Mononuclear cell (primary cell): ENCODE results near the gene HOXA13. TPM values are rescaled to one million over a fixed set of nuclear protein-coding genes. Genes with fewer than 3 reads are reported as not detected.

Experiments
- H3K27me3 ChIP-seq: 2 replicates; pipeline ENCODE4 v1.6.0; 2011; ENCODE audit warnings: low read length, control low read depth; ENCODE audit not compliant: insufficient read depth
- H3K4me1 ChIP-seq: 2 replicates; pipeline ENCODE4 v1.5.1; 2011; ENCODE audit warnings: mild to moderate bottlenecking, low read length, control low read depth; ENCODE audit not compliant: insufficient read depth
- H3K4me3 ChIP-seq: 2 replicates; pipeline ENCODE4 v1.5.1; 2011; ENCODE audit warnings: mild to moderate bottlenecking, low read length, moderate library complexity
- H3K9me3 ChIP-seq: 2 replicates; pipeline ENCODE4 v1.5.1; 2011; ENCODE audit warnings: low read depth, mild to moderate bottlenecking, control low read depth, low read length
- total RNA-seq: library from RNA; depleted of rRNA; stranded (reverse); fragments of >200 nt; gene quantifications from one replicate; pipeline ENCODE4 v1.2.3, GENCODE V29; 2012

The HOXA13 gene
- total RNA-seq, 1 donor = under 0.01 TPM

DNA sequence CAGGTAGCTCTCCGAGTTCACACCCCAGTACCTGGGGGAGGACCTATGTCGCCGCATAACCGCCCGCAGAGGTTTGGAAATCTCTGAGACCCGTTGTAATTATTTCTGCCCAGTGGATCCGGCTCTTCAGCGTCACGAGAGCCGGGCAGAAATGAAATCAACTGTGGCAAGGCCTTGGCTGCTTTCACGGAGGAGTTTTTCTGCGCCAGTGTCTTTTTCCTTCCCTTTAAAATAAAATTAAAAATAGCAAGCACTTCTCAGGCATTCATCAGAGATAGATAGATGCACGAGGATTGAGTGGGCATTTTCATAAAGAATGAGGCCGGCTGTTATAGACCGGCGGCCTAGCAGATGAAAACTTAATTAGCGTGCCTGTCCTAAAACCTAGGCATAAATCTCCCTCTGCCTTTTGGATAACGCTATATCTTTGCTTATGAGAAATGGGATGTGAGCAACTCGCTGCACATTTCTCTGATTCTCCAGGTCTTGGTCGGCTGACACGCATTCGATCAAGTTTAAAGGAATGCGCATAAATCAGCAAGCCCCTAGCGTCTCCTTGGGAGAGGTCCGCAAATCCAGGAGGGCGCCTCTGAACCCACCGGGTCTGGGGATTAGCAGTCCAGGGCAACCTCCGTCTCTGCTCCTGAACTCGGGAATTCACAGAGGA is 6.4 kb downstream of the HOXA13 start:
- no peaks in the 10 kb centered on the region for H3K9me3 ChIP-seq
- no peak overlapping the region for H3K4me3 ChIP-seq
- H3K27me3 ChIP-seq = peaks cover 98% of the 10 kb centered on the region
- H3K4me1 ChIP-seq = peaks cover 36% of the 10 kb centered on the region

DNA sequence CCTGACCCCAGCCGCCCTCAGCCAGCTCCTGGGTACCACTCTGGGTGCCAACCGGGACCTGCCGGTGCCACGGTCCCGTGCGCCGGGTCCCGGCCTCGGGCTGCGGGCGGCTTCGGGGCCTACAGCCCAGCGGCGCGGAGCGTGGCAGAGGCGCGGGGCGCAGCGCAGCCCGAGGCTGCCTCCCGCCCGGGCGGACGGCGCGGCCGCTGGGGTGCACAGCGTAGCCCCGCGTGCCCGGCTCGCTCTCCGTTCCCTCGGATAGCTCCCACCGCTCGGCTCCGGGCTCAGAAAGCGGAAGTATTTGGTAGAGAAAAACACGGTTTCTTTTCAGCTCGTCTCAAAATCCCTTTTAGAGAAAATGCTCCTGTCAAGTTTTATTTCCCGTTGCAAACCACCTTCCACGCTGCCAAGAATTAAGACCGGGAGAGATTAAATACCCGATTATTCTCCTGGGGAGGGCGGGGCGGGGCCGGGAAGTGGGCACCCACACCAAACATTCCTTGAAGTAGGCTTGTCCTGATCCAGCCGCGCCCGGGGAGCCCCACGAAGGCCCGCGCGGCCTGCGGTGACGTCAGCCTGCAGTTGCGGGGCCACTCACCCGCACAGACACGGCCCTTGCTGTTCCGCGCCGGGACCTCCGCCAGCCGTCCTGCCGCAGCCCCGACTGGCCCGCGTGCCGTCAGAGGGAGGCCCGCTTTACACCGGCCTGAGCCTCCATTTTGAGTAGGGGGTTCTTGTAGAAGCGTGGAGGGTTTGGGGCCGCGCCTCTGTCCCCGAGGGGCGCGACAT is 7.2 kb downstream of the HOXA13 start:
- Histone ChIP-seq H3K9me3 (no peaks in the 10 kb centered on the region), H3K4me3 (peak overlapping the region; percentile 14), H3K27me3 (peaks cover 98% of the 10 kb centered on the region), H3K4me1 (peaks cover 43% of the 10 kb centered on the region)

DNA sequence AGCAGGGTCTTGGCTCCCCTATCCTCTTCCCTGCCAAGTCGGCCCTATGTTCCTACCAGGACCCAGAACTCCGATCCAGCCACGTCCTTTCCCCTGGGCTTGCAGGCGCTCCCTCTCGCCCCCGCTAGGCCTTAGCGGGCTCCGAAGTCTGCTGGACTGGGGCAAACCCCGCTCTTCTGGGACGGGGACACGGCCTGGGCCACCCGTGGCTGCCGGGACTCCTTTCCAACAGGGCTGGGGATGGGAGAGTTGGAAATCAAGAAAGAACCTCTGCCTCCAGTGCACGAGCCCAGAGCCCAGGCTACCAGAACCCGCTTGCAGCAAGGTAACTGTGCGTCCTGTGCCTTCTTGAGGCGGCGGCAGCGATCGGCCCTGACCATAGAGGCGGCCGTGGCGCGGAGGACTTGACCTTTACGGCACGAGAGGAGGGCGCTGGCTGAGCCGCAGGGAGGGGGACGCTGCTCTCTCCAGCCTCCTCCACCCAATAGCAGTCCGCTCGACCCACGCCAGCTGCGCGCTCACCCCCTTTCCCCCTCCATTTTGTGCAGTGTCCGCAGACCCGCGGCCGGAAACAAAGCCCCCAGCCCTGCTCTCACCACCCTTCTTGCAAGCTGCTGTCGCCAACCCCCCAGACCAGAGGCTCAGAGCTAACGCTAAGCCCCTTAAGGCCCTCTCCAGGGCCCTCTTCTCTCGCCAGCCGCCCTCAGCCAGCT is 7.9 kb downstream of the HOXA13 start:
- no peaks in the 10 kb centered on the region for H3K9me3 ChIP-seq
- no peak overlapping the region for H3K4me3 ChIP-seq
- H3K4me1 ChIP-seq = peaks cover 49% of the 10 kb centered on the region
- peaks cover 98% of the 10 kb centered on the region for H3K27me3 ChIP-seq

DNA sequence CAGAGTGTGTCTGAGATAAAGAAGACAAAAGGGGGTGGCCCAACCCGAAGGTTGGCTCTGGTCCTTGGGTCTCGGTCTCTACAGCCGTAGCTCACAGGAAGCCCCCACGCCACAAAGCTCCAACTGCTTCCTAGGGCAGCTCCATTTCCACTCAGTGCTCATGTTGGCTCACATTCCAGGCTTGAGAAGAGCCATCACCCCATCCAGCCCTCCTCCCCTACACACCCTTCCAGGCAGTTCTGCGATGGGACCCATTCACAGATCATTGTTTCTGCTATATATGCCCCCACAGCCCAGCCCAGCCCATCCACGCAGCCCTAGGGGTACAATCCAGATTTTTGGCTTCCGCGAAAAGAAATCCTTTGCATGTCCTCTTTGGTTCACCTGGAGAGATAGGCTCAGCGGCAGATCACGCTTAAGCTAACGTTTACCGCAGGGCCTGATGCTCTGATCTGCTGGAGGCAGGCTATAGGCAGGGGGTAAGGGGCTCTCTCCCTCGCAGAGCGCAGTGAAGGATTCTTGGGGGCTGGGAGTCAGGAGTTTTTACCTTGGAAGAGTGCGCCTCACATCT is 8.6 kb downstream of the HOXA13 start:
- Histone ChIP-seq H3K9me3 (no peaks in the 10 kb centered on the region), H3K4me3 (no peak overlapping the region), H3K4me1 (peaks cover 48% of the 10 kb centered on the region), H3K27me3 (peaks cover 98% of the 10 kb centered on the region)

DNA sequence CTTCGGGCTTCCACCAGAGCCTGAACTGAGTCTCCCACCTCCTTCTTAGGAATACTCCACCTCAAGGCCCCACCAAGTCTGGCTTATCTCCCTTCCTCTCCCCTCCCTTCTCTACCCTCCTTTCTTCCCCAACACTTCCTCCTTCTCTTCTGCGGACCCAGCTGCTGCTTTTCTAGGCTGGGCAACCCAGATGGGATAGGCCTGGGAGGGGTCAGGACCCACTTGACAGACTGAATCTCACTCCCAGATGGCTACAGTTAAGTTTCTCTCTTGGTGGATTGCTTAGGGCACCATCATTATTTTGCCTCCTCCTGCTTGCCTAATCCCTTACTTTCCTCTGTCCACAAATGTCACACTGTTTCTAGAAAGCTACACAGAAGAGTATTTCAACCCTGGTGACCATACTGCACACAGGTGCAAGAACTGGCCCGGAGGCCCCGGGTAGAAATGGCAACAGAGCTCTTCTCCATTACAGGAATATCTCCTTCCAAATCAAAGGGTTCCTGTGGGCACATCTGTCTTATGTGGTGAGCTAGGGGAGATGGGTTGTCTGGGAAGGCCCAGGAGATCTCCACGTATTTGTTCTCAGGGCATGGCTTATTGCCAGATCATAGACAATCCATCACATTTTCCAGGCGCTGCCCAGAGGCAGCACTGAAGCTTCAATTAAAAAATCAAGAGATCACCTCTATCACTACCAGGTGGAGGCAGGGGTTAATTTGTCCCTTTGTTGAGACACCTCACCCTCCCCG is 9.7 kb downstream of the HOXA13 start:
- Histone ChIP-seq H3K9me3 (no peaks in the 10 kb centered on the region), H3K4me3 (no peak overlapping the region), H3K4me1 (peaks cover 58% of the 10 kb centered on the region), H3K27me3 (peaks cover 98% of the 10 kb centered on the region)

DNA sequence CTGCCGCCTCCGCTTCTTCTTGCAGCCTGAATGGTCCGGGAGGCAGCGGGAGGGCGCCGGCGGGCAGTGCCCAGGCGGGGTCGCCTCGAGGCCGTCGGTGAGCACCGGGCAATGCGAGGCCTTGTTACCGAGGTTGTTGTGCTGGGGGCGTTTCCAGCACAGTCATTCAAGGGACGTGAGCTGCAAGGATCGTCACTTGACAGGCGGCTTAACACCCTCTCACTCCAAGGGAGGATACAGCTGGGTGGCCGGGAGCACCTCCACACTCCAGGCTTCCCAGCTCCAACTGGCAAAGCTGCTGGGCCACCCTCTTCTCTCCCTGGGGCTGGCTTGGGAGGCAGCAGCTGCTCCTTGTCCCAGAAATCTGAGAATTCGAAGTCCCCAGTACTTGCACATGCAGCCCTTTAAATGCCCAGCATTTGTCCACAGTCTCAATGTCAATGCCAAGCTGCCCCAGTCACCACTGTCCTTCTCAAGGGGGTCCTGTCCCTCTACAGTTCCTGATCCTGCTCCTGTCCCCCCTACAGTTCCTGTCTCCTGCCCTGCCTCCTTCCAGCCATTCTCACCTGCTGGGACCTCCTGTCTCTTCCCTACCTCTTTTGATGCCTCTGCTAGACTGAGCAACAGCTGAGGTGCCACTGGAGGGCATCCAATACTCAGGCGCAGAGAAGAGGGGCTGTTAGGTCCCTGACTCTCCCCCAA is 10.4 kb downstream of the HOXA13 start:
- Histone ChIP-seq H3K27me3 (peaks cover 98% of the 10 kb centered on the region), H3K4me1 (peaks cover 65% of the 10 kb centered on the region), H3K4me3 (no peak overlapping the region), H3K9me3 (no peaks in the 10 kb centered on the region)

DNA sequence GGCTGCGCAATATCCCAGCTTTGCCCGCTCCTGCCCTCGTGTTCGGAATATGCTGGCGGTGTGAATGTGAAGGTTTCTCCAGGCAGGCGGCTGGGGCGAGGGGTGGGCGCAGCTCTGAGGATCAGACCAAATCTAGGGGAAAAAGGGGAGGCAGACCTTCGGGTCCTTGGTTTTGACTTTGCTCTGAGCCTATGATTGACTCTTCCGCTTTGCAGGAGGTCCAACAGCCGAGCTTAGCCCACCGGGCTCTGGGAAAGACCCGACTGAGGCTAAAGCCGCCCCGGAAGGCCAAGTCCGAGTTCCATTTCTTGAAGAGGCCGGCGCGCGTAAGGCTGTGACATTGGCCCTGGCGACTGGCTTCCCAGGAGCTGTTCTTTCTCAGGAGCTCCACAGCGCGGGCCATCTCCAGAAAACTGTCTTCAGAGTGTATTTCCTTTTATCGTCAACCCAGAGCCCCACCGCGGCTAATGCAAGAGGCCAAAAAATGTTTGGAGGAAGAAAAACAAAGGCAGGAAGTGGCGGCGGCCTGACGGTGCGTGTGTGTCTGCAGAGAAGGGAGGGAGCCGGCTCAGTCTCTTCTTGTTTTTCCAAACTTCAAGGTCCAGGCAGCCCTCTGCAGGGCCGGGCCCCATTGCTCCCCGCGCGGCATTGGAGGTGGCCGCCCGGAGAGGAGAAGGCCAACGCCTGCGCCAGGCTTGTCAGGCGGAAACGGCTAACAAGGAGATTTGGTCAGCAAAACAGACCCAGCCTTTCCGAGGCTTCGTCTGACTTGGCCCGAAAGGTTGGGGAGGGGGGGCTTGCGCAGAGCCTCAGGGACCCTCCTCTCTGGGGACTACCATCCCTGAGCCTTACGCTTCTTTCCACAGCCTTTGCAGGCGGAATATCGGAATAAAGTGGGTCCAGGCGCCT is 11.3 kb downstream of the HOXA13 start:
- H3K4me1 ChIP-seq = peaks cover 69% of the 10 kb centered on the region
- H3K27me3 ChIP-seq = peaks cover 96% of the 10 kb centered on the region
- H3K4me3 ChIP-seq = no peak overlapping the region
- no peaks in the 10 kb centered on the region for H3K9me3 ChIP-seq

DNA sequence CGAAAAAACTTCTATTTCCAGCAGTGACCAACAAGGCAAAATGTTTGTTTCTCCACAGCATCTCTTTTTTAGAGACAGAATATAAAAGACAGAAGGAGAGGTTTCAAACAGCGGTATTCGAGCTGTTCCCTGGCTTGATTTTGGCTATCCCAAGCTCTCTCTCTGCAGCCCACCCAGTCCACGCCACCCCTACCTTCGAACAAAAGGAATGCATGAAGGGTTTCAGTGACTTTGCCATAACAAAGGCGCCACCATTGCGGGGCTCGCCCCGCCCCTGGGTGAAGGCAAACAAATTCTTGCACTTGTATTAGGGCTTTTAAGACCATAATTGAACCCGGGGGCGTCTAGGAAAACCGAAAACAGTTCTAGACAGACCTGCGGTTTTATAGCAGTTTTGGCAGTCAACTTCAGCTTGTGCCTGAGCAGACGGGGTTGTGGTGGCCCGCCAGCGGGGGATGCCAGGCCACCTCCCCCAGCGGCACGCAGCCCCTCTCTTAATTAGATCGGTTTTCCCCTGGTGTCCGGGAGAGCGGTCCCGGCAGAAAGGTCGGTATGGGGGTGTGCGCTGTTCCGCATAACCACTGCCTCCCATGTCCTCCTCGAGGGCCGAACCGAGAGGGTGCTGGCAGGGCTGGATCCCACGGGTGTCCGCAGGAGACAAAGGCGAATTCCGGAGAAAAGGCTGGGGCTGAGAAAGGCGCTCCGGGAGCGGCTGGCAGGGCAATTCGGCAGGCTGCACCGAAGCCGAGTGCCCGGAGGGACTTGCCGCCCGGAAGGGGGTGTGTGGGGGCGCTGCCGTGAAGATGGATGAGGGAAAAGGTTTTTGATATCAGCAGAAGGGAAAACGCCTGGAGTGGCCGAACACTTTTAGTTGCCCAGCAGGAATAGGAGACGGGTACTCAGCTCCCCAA is 12.2 kb downstream of the HOXA13 start:
- Histone ChIP-seq H3K27me3 (peaks cover 96% of the 10 kb centered on the region), H3K4me3 (no peak overlapping the region), H3K4me1 (peaks cover 66% of the 10 kb centered on the region), H3K9me3 (no peaks in the 10 kb centered on the region)

DNA sequence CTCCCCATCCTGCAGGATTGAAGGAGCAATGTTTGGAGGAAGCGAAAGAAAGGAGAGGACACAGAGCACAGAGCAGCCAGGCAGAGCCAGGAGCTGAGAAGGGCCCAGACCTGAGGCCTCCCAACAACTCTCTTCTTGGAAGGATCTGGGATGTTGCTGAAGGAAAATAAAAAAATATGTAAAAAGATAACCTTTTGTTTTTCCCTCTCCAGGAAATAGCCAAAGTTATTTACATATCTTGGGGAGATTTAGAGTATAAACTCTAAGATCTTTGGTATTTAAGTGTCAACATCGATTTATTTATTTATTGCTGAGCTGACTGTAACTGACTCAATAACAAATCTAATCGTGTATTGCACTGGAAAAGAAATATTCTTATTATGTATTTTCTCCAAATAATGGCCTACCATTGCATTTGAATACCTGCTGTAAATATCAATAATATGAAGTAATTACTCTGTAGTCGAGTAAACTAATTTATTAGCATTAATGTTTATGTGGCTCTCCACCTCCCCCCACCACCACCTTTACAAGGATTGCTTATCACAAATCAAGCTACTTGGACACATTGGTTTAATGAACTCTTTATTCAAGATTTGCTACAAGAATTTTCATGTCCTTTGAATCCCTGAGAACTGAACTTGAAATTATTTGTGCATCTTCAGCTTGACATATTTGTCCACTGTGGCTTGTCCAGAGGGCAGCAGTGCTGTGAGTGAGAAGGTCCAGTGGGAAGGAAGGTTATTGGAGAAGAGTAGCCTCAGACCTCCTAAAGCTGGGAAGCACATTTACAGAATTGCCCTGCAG is 13.0 kb downstream of the HOXA13 start:
- Histone ChIP-seq H3K4me3 (no peak overlapping the region), H3K9me3 (no peaks in the 10 kb centered on the region), H3K4me1 (peaks cover 57% of the 10 kb centered on the region), H3K27me3 (peaks cover 98% of the 10 kb centered on the region)

DNA sequence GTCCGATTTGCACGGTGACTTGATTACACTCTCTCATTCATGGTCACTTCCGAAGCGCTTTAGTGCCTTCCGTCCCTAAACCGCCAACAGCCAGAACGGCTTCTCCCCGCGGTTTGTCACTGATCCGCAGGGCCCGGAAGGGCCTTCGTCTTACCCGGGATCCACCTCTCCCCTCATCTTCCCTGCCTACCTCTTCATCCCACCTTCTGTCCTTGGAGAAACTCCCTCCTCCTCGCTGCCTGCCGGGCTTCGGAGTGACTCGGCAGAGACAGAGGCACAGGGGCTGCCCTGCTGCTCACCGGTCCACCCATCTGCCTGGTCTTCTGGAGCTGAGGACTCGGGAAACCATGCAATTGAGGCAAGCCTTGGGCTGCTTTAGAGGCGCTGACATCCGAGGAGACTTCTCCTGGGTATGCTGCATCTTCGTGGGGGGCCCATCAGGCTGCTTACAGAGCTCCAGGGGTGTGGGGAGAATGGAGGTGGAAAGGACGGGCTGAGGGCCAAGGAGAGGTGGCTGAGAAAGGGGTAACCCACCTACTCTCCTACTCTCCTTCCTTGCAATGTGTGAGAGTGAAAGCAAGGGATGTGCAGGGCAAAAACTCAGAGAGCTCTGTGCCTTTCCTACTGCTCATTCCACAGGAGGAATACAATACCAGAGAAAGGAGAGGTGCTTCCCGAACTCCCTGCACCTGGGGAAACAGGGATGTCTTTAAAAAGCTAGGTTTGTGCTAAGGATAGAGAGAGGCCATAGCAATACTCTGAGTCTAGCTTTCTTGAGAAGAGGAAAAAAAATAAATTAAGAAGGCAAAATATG is 13.8 kb downstream of the HOXA13 start:
- H3K4me1 ChIP-seq = peaks cover 57% of the 10 kb centered on the region
- peaks cover 98% of the 10 kb centered on the region for H3K27me3 ChIP-seq
- no peaks in the 10 kb centered on the region for H3K9me3 ChIP-seq
- no peak overlapping the region for H3K4me3 ChIP-seq

DNA sequence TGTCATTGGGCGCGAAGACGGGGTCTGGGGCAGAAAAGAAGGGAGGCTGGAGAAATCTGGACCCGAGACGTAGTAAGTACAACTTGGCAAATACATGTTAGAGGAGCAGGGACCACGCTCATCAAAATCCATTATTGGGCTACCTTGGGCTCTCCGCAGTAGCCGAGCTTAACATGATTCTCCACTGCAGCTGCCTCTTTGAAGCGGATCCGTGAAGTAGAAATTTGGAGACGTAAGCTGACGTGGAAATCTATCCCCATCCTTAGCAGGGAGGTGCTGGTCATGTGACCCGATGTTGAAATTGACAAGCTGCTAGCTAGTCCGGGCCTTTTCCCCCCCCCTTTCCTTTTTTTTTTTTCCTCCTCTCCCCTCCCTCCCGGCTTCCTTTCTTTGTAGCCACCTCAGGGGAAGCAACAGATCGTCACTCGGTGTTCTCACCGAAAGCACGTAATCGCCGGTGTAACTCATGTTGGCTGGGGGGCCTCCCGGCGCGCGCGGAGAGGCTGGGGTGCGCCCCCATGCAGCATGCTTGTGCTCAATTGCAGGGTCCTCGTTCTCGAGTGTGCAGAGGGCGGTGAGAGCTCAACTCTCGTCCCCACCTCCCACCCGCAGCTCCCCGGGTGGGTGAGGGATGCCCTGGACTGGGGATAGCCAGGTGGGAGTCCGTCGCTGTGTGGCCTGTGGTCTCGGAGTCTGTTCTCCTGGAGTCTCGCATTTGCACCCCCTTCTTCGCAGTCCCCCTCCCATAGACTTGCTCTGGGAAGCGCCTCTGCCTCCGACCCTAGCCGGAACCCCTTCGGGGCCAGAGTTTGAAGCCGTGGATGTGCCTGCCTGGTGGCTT is 14.7 kb downstream of the HOXA13 start, which contains the start of gene HOXA11:
Gene HOXA11 (minus strand): TSS at position 220 of the 841 bp plus-strand sequence. CDS start 88 bp downstream, at position 132.
- H3K9me3 ChIP-seq = no peaks in the 10 kb centered on the region
- peaks cover 57% of the 10 kb centered on the region for H3K4me1 ChIP-seq
- peaks cover 98% of the 10 kb centered on the region for H3K27me3 ChIP-seq

More for the DNA sequence above, 14.7 kb downstream of the HOXA13 start, which contains the start of gene HOXA11:
- peak within 1 kb of the TSS; percentile 12 for H3K4me3 ChIP-seq
